GM18526 (cell line): Measurements from ENCODE around the gene RALB.

Source experiments
- POLR2A ChIP-seq: IDR thresholded peaks from 3 replicates; pipeline ENCODE4 v1.6.1; 2011; ENCODE audit not compliant: insufficient read length; ENCODE audit errors: extremely low read depth

The RALB gene

GRCh38 chr2:120269816-120270215 is 17.2 kb downstream of the RALB start:
- TF ChIP-seq POLR2A = no peak

- no peak for TF ChIP-seq POLR2A
Observed at GRCh38 chr2:120271711-120272379, 19.2 kb downstream of the RALB start.

GRCh38 chr2:120272763-120273481 is 20.3 kb downstream of the RALB start:
- TF ChIP-seq POLR2A = no peak

- TF ChIP-seq POLR2A = no peak
Observed at GRCh38 chr2:120275617-120276400, 23.2 kb downstream of the RALB start.

- no peak for TF ChIP-seq POLR2A
Observed at GRCh38 chr2:120277505-120278205, 25.0 kb downstream of the RALB start.

- TF ChIP-seq POLR2A = no peak
Observed at GRCh38 chr2:120278901-120279300, 26.2 kb downstream of the RALB start.

- TF ChIP-seq POLR2A = no peak
Observed at GRCh38 chr2:120279708-120280107, 27.1 kb downstream of the RALB start.

GRCh38 chr2:120283649-120284048 is 31.0 kb downstream of the RALB start:
- no peak for TF ChIP-seq POLR2A

- no peak for TF ChIP-seq POLR2A
Observed at GRCh38 chr2:120285056-120285455, 32.4 kb downstream of the RALB start.

GRCh38 chr2:120287183-120288015 is 34.7 kb downstream of the RALB start:
- TF ChIP-seq POLR2A = peak; percentile 31

GRCh38 chr2:120288016-120288373 is 35.3 kb downstream of the RALB start:
- no peak for TF ChIP-seq POLR2A

- TF ChIP-seq POLR2A = no peak
Observed at GRCh38 chr2:120289221-120289906, 36.7 kb downstream of the RALB start.

GRCh38 chr2:120290737-120291136 is 38.1 kb downstream of the RALB start:
- TF ChIP-seq POLR2A = no peak
